NCI-H1694 (cell line): ENCODE data around the gene PIH1D1.
"Not testable (repeated sequence)": the region's sequence is repeated elsewhere in the genome, so short reads cannot be mapped to it uniquely, and the experiment has no call there.

Experiments
- DNase-seq: peaks from one replicate; lab custom pipeline; 2025; lab: John Stamatoyannopoulos, UW

Gene PIH1D1

DNA sequence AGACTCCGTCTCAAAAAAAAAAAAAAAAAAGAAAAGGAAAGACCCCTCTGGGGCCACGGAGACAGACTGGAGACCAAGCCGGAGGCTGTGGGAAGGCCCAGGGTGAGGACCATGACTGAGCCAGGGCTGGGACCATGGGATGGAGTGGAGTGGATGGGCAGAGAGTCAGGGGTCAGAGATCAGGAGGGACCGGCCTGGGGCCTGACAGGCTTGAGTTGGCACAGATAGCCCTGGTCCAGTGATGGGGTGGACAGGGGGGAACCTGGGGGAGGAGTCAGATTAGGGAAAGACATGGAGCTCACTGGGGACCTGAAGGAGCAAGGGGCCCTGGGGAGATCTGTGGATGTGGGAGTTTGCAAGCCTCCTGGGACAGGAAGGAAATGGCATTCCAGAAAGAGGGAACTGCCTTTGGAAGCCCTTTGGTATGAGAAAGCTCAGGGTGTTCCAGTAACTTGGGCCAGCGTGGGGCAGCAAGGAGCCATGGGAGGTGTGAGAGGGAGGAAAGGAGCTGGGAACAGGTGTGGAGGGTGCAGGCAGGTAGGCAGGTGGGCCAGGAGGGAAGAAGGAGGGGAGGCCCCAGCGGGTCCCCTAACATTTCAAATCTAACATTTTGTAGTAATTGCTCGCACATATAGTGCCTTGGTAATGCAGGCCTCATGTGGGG, 29.5 kb upstream of the PIH1D1 start:
- no peak for DNase-seq

DNA sequence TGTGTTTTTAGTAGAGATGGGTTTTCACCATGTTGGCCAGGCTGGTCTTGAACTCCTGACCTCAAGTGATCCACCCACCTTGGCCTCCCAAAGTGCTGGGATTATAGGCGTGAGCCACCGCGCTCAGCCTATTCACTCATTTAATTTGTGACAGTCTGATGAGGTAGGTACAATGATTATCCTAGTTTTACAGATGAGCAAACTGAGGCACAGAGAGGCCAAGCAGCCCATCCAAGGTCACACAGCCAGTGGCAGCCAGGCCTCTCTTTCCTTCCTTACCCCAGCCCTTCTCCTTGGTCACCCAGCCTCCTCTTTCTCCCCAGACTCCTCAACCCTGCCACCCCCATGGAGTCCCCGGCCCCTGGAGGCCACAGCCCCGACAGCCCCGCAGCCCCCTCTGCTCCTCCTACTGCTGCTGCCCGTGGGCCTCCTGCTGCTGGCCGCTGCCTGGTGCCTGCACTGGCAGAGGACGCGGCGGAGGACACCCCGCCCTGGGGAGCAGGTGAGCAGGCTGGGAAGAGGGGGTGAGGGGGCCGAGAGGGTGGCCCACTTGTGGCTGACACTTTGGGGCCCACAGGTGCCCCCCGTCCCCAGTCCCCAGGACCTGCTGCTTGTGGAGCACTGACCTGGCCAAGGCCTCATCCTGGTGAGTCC, 28.5 kb upstream of the PIH1D1 start:
- no peak for DNase-seq

DNA sequence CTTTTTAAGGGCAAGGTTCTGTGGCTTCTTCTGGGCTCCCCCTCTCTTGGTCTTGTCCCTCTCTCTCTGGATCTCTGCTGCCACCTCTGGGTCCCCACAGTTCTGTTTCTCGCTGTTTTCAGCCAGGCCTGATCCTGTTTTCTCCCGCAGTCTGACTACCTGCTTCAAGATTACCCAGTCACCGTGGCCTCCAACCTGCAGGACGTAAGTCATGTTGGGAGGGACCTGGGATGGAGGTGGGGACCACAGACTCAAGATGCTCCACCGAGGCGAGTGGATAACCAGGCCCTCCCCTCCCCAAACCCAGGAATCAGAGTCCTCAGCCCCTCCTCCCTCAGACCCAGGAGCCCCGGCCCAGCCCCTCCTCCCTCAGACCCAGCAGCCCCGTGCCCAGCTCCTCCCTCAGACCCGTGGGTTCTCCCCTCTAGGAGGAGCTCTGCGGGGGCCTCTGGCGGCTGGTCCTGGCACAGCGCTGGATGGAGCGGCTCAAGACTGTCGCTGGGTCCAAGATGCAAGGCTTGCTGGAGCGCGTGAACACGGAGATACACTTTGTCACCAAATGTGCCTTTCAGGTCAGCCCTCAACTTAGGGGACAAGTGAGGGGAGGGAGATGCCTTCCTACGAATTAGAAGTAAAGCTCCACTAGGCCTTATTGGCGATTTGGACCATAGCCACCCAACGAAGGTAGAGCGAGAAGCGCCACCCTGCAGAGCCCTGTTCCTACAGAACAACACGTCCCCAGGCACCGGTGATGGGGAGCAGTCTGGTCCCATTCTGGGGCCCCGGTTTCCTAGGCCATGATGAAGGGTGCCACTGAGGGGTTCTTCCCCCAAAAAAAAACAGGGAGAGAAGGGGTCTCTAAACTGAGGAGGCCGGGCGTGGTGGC, 24.6 kb upstream of the PIH1D1 start:
- DNase-seq: peak; percentile 65

DNA sequence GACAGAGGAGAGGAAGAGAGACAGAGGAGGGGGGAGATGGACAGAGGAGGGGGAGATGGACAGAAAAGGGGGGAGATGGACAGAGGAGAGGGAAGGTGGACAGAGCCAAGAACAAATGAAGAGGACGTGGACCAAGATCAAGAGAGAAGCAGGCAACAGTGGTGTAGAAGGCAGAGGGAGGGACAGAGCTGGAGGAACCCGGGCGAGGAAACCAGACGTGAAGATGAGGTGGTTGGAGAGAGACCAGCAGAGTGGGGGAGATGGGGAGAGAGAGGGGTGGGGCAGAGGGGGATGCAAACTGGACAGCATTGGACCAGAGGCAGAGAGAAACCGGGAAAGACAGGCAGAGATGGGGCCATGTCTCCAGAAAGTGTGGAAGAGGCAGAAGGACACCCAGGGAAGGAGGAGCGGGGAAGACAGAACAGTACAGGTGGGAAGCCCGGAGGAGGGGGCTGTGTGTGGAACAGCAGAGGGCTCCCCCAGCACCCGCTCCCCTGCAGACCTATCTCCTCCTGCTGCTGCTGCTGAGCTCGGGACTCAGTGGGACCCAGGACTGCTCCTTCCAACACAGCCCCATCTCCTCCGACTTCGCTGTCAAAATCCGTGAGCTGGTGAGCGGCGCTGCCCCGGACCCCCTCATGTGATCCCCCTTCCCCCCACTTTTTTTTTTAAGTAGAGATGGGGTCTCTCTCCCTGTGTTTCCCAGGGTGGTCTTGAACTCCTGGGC, 23.7 kb upstream of the PIH1D1 start:
- DNase-seq: no peak

DNA sequence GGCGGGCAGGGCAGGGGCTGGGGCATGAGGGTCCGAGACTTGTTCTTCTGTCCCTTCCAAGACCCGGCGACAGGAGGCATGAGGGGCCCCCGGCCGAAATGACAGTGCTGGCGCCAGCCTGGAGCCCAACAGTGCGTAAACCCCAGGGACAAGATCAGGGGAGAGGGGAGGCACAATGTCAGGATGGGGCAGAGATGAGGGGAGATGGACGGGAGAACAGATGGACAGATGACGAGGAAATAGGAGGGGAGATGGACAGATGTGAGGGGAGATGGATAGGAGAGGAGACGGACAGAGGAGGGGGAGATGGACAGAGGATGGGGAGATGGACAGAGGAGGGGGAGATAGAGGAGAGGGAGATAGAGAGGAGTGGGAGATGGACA, 22.9 kb upstream of the PIH1D1 start:
- DNase-seq: no peak

DNA sequence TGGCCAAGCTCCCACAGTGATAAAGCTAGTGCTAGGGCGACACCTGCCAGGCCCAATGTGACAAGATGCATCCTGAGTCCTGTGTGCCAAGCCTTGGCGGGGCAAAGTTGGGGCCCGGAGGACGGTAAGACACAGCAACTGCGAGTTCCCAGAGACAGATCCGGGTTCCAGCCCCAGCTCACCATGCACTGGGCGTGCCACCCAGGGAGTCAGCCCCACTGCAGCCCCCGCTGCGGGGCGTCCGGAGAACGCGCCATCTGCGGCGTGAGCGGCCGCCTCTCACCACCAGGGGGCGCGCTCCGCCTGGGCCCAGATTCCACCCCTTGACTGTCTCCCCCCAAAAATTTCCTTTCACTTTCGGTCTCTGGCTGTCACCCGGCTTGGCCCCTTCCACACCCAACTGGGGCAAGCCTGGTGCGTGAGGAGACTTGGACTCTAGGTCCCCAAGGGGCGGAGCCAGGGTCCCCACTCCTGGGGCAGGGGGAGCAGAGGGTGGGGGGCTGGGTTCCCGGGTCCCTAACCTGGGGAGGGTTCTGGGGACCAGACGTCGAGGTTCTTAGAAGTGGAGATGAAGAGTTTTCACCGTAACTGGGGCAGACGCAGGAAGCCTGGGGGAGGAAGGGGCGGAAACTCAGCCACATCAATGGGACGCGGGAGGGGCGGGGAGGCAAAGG, 22.4 kb upstream of the PIH1D1 start, which contains the start of gene FLT3LG:
Gene FLT3LG, plus strand, starts transcription at position 348 of the 674 bp plus-strand sequence. CDS start 425 bp downstream, outside the sequence.
- DNase-seq: peak; percentile 67

DNA sequence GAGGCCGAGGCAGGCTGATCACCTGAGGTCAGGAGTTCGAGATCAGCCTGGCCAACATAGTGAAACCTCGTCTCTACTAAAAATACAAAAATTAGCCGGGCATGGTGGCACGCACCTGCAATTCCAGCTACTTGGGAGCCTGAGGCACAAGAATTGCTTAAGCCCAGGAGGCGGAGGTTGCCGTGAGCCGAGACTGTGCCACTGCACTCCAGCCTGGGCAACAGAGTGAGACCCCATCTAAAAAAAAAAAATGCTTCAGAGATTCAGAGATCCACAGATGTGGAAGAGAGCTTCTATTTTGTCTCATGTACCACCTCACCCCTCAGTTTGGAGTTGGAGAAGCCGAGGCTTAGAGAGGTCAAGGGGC, 21.9 kb upstream of the PIH1D1 start:
- not testable (repeated sequence) for DNase-seq

DNA sequence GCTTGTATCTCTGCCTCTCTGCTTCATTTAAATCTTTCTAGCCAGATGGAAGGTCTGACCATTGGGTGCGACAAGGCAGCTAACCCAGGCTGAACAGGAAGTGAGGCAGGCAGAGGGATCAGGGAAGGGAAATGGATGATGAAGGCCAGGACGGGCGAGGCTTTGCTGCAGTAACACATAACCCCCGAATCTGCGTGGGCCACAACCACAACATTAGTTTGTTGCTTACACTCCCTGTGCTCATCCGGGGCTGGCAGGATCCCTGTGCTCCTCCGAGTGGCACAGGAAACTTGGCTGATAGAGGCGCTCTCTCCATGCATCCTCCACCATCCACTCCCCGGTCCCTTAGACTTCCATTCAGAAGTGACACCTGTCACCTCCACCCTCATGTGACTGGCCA, 21.3 kb upstream of the PIH1D1 start:
- no peak for DNase-seq

DNA sequence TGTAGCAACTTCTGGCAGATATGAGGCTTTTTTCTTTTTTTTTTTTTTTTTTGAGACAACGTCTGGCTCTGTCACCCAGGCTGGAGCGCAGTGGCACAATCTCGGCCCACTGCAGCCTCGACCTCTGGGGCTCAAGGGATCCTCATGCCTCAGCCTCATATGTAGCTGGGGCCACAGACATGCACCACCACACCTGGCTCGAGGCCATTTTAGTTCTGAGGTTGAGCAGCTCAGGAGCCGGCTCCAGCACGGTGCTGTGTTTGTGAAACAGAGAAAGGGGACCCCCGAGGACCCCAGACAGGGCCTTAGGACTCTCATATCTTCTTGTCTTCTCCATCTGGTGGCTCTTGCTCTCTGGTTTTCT, 19.0 kb upstream of the PIH1D1 start:
- DNase-seq: no peak

DNA sequence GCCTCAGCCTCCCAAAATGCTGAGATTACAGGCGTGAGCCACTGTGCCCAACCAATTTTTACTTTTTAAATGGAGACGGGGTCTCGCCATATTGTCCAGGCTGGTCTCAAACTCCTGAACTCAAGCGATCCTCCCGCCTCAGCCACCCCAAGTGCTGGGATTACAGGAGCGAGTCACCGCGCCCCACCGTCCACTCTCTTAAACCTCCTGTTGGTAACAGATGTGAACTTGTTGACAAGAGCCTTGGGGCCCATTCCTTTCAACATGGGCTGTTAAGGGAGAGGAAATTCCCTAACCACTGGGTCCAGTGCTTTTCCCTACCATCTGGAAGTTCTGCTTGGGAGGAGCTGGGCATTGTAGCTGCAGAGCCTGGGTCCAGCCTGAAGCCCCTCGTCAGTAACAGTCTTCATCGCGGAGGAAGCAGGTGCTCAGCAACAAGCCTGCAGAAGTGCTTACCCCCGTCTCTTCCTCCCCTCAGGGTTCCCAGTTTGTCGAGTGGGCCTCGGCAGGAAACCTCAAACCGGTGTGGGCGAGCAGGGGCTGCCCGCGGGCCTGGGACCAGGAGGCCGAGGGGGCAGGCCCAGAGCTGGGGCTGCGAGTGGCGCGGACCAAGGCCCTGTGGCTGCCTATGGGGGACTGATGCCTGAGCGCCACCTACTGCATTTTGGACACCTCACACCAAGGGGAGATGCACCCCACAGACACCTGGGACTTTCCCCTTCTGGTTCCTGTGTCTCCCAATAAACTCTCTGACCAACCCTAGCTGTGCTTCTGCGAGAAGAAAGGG, 18.4 kb upstream of the PIH1D1 start:
- DNase-seq: no peak

DNA sequence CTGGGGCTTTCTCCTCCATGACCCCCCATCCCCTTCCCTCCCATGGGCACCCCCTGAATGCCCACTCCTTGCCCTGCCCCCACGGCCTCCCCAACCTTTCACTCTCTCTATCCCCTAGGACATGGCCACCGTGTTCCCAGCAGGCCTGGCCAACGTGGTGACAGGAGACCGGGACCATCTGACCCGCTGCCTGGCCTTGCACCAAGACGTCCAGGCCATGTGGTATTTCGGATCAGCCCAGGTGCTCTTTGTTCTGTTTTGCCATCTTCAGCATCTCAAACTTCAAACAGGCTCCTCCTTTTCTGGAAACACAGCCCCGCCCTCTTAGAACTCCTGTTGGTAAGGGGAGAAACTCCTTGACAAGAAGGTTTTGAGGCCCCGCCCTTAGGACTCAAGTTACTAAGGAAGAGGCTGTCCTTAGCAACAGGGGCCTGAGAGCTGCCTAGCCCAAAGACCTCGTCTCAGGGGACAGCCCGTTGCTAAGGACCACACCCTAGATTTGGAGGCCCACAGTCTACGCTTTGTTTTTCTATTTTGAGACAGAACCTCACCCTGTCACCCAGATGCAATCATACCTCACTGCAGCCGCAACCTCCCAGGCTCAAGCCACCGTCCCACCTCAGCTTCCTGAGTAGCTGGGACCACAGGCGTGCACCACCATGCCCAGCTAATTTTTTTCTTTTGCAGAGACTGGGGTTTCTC, 17.3 kb upstream of the PIH1D1 start:
- DNase-seq: no peak

DNA sequence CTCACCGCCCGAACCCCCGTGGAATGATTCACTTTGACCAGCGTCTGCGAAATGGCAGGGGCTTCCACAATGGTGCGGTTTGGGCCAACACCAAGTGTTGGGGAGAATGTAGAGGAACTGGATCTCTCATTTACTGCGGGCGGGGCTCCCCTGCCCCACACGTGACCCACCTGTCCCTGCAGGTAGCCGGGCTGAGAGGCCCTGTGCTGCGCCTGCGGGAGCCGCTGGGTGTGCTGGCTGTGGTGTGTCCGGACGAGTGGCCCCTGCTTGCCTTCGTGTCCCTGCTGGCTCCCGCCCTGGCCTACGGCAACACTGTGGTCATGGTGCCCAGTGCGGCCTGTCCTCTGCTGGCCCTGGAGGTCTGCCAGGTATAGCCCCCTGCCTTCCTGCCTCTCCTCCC, 16.6 kb upstream of the PIH1D1 start:
- DNase-seq: no peak

DNA sequence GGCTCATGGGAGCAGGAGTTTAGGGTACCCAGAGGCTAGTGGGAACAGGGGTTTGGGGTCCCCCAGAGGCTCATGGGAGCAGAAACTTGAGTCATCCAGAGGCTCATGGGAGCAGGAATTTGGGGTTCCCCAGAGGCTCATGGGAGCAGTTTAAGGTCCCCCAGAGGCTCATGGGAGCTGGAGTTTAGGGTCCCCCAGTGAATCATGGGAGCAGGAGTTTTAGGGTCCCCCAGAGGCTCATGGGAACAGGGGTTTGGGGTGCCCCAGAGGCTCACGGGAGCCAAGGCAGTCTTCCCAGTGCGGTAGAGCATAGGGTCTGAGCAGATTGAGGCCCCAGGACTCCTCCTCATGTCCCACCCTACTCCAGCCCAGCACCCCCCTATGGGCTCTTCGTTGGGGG, 13.8 kb upstream of the PIH1D1 start:
- no peak for DNase-seq

DNA sequence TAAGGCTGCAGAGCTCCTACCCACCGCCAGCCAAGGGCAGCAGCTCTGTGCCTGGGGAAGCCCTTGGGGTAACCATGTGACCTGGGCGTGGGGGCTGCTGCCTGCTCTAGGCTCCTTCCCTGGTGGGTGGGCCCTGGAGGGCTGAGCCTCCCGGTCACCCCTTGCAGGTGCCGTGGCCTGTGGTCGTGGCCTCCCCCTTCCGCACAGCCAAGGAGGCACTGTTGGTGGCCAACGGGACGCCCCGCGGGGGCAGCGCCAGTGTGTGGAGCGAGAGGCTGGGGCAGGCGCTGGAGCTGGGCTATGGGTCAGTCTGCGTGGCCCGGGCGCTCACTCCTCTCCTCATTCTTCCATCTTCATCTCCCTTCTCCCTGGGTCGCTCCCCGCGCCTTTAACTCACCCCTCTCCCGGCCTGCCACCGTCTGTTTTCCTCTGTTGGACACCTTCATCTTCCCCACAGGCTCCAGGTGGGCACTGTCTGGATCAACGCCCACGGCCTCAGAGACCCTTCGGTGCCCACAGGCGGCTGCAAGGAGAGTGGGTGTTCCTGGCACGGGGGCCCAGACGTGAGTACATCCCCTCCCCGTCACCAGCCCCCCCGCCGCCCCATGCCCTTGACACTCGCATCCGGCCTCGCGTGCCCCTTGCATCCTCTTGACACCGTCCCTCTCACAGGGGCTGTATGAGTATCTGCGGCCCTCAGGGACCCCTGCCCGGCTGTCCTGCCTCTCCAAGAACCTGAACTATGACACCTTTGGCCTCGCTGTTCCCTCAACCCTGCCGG, 12.5 kb upstream of the PIH1D1 start:
- no peak for DNase-seq

DNA sequence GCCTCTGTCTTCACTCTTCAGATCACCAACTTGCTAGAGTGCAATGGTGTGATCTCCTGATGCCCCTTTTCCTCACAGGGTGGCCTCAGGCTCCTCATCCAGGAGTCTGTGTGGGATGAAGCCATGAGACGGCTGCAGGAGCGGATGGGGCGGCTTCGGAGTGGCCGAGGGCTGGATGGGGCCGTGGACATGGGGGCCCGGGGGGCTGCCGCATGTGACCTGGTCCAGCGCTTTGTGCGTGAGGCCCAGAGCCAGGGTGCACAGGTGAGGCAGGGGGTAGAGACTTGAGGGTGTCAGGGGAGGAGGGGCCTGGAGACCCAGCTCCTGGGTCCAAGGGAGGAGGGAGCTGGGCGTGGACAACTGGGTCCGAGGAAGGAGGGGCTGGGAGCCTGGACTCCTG, 10.9 kb upstream of the PIH1D1 start:
- DNase-seq: no peak

DNA sequence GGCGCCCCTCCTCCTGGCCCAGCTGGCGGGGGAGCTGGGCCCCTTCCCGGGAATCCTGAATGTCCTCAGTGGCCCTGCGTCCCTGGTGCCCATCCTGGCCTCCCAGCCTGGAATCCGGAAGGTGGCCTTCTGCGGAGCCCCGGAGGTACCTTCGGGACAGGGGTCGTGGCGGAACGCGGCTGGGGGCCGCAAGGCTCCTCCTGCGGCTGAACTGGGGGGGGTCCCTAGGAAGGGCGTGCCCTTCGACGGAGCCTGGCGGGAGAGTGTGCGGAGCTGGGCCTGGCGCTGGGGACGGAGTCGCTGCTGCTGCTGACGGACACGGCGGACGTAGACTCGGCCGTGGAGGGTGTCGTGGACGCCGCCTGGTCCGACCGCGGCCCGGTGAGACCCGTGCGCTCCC, 10.0 kb upstream of the PIH1D1 start:
- no peak for DNase-seq

DNA sequence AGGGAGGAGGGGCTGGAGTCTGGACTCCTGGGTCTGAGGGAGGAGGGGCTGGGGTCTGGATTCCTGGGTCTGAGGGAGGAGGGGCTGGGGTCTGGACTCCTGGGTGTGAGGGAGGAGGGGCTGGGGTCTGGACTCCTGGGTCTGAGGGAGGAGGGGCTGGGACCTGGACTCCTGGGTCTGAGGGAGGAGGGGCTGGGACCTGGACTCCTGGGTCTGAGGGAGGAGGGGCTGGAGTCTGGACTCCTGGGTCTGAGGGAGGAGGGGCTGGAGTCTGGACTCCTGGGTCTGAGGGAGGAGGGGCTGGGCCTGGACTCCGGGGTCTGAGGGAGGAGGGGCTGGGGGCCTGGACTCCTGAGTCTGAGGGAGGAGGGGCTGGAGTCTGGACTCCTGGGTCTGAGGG, 9.5 kb upstream of the PIH1D1 start:
- DNase-seq: not testable (repeated sequence)

DNA sequence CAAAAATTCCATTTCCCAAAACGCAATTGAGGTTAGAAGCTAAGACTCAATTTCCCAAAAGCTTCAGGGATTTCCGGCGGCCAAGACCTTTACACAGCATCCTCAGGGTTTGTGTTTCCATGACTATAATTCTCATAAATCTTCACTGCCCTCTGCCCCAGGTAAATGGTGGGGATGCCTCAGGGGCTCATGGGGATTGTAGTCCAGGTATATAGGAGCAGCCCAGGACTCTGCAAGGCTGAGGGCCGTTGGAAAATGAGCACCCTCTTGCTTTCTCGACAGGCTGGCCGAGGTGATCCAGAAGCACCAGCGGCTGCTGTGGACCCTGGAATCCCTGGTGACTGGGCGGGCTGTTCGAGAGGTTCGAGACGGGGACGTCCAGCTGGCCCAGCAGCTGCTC, 7.8 kb upstream of the PIH1D1 start:
- no peak for DNase-seq

DNA sequence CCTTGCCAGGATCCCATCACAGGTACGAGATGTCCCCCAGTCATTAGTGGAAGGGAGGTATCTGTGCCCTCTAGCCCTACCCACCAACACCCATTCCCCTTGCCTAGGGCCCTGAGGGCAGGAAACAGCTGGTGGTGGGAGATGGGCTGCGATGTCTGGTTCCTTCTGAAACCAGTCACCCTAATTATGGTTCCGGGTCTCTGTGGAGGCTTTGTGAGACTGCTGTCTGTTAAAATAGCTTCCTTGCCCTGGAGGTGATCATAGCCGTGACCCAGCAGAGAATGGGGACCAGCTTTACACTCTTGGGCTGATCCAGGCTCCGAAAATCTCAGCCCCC, 6.9 kb upstream of the PIH1D1 start:
- DNase-seq: no peak

DNA sequence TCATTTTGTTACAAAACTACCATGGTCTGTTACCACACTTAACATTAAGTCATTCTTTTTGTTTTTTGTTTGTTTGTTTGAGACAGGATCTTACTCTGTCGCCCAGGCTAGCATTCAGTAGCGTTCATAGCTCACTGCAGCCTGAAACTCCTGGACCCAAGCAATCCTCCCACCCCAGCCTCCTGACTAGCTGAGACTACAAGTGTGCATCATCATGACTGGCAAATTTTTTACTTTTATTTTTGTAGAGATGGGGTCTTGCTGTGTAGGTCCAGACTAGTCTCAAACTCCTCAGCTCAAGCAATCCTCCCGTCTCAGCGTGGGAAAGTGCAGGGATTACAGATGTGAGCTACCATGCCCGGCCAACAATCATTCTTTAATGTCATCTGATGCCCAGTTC, 4.7 kb upstream of the PIH1D1 start:
- no peak for DNase-seq
